Putamen (tissue), 1 donor: ENCODE data around the gene OSGEPL1.
"Not testable (repeated sequence)": the region's sequence is repeated elsewhere in the genome, so short reads cannot be mapped to it uniquely, and the experiment has no call there.

ENCODE experiments used
- DNase-seq: peaks from one replicate; pipeline ENCODE4 v3.0.0-alpha.2; 2016; ENCODE audit warnings: low spot score

The OSGEPL1 gene

GRCh38 chr2:189762551-189763298 lies at the start of gene OSGEPL1:
Gene OSGEPL1, minus strand, starts transcription at chr2:189762792. Its CDS starts 1,152 bp downstream, at chr2:189761640.
- DNase-seq: peak; percentile 94

- DNase-seq: no peak
These were observed 40.8 kb upstream of the OSGEPL1 start for GRCh38 chr2:189803431-189803830.

- no peak for DNase-seq
These were observed 39.9 kb upstream of the OSGEPL1 start for GRCh38 chr2:189802396-189802912.

- DNase-seq: no peak
These were observed 36.9 kb upstream of the OSGEPL1 start for GRCh38 chr2:189799531-189799930.

- no peak for DNase-seq
These were observed 36.4 kb upstream of the OSGEPL1 start for GRCh38 chr2:189799030-189799331.

GRCh38 chr2:189798312-189799029 lies 35.9 kb upstream of the OSGEPL1 start:
- DNase-seq: peak; percentile 24

GRCh38 chr2:189797902-189798301 lies 35.3 kb upstream of the OSGEPL1 start:
- DNase-seq: no peak

GRCh38 chr2:189794310-189794709 lies 31.7 kb upstream of the OSGEPL1 start:
- DNase-seq: no peak

- no peak for DNase-seq
These were observed 28.9 kb upstream of the OSGEPL1 start for GRCh38 chr2:189791338-189792042.

- peak; percentile 98 for DNase-seq
These were observed 21.6 kb upstream of the OSGEPL1 start, which contains the start of the genes ORMDL1 and PMS1 for GRCh38 chr2:189783927-189784867. Gene ORMDL1, minus strand, starts transcription at chr2:189784339. Its CDS starts 1,744 bp downstream, at chr2:189782595. Gene PMS1, plus strand, starts transcription at chr2:189784450. Its CDS starts 7,360 bp downstream, at chr2:189791810.

- DNase-seq: peak; percentile 21
These were observed 20.9 kb upstream of the OSGEPL1 start for GRCh38 chr2:189783451-189783926.

GRCh38 chr2:189782221-189782671 lies 19.7 kb upstream of the OSGEPL1 start:
- DNase-seq: no peak

GRCh38 chr2:189772212-189772611 lies 9.6 kb upstream of the OSGEPL1 start:
- no peak for DNase-seq

GRCh38 chr2:189770590-189771322 lies 8.2 kb upstream of the OSGEPL1 start:
- DNase-seq: no peak

GRCh38 chr2:189763908-189764661 lies 1.5 kb upstream of the OSGEPL1 start:
- DNase-seq: no peak

GRCh38 chr2:189762229-189762550 lies 402 bp downstream of the OSGEPL1 start:
- no peak for DNase-seq

- DNase-seq: not testable (repeated sequence)
These were observed 2.4 kb downstream of the OSGEPL1 start for GRCh38 chr2:189760154-189760553.

- DNase-seq: no peak
These were observed 6.2 kb downstream of the OSGEPL1 start for GRCh38 chr2:189756311-189756952.

GRCh38 chr2:189751080-189751658 lies 11.4 kb downstream of the OSGEPL1 start:
- DNase-seq: no peak
